ENCODE results near the gene TDRD9. TPM values are rescaled to one million over a fixed set of nuclear protein-coding genes. Genes with fewer than 3 reads are reported as not detected.

Gene TDRD9
- total RNA-seq, 1 experiment from 2014 or later, result 0.07 TPM

DNA sequence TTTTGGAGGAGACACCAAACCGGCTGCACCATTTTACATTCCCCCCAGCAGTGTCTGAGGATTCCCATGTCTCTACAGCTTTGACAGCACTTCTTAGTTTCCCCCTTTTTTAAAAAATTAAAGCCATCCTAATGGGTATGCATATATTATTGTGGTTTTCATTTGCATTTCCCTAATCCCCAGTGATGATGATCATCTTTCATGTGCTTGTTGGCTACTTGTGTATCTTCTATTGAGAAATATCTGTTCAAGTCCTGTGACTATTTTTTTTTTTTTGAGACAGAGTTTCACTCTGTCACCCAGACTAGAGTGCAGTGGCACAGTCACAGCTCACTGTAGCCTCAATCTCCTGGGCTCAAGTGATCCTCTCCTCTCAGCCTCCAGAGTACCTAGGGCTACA lies 134.0 kb downstream of the TDRD9 start:
- H3K36me3 ChIP-seq (ENCODE audit: low read depth, low read length), result no peaks in the 10 kb centered on the region
- no TSS peak for BruUV-seq (replicated peaks)
- no peaks in the 10 kb centered on the region for H3K79me2 ChIP-seq (ENCODE audit: low read length)
- H3K4me1 ChIP-seq (ENCODE audit: insufficient read depth, low read length), result no peaks in the 10 kb centered on the region
- DNase-seq, result no peak
- H2AFZ ChIP-seq (ENCODE audit: low read length), result no peak overlapping the region
- TF ChIP-seq, protein P1, sequence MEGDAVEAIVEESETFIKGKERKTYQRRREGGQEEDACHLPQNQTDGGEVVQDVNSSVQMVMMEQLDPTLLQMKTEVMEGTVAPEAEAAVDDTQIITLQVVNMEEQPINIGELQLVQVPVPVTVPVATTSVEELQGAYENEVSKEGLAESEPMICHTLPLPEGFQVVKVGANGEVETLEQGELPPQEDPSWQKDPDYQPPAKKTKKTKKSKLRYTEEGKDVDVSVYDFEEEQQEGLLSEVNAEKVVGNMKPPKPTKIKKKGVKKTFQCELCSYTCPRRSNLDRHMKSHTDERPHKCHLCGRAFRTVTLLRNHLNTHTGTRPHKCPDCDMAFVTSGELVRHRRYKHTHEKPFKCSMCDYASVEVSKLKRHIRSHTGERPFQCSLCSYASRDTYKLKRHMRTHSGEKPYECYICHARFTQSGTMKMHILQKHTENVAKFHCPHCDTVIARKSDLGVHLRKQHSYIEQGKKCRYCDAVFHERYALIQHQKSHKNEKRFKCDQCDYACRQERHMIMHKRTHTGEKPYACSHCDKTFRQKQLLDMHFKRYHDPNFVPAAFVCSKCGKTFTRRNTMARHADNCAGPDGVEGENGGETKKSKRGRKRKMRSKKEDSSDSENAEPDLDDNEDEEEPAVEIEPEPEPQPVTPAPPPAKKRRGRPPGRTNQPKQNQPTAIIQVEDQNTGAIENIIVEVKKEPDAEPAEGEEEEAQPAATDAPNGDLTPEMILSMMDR (conservative IDR thresholded peaks at IDR 0.05; ENCODE audit: low read depth, low read length), result no peak
- no peak overlapping the region for H3K4me2 ChIP-seq (ENCODE audit: low read length)
- no peaks in the 10 kb centered on the region for H3F3A ChIP-seq (ENCODE audit: low read length, unreplicated experiment)
- no peaks in the 10 kb centered on the region for H3K9me3 ChIP-seq (ENCODE audit: low read length)
- intact Hi-C loops (cut with micrococcal nuclease), result no loop called here
- ATAC-seq, result no peak
- no peak overlapping the region for H3K4me3 ChIP-seq (ENCODE audit: low read length)
- H3K9me2 ChIP-seq (replicated peaks; ENCODE audit: low read length), result no peaks in the 10 kb centered on the region
- ChIA-PET CTCF (no interaction called here), POLR2A (ENCODE audit: unreplicated experiment) (no interaction called here)
- H3K27me3 ChIP-seq (ENCODE audit: low read length), result peaks cover 18% of the 10 kb centered on the region; the same call in 1 of the 2 replicates
- no peak overlapping the region for H3K27ac ChIP-seq (ENCODE audit: low read length)
- H3K9ac ChIP-seq (ENCODE audit: low read length), result no peak overlapping the region
- H4K20me1 ChIP-seq (ENCODE audit: low read length), result no peaks in the 10 kb centered on the region

- Histone ChIP-seq H2AFZ (ENCODE audit: low read length) (no peak overlapping the region), H3K4me3 (ENCODE audit: low read length) (no peak overlapping the region), H3K4me2 (ENCODE audit: low read length) (no peak overlapping the region), H3K79me2 (ENCODE audit: low read length) (no peaks in the 10 kb centered on the region), H3K9ac (ENCODE audit: low read length) (no peak overlapping the region), H3K4me1 (ENCODE audit: insufficient read depth, low read length) (no peaks in the 10 kb centered on the region), H3K36me3 (ENCODE audit: low read depth, low read length) (no peaks in the 10 kb centered on the region), H3K27ac (ENCODE audit: low read length) (no peak overlapping the region), H3F3A (ENCODE audit: low read length, unreplicated experiment) (no peaks in the 10 kb centered on the region), H3K27me3 (ENCODE audit: low read length) (peaks cover 8% of the 10 kb centered on the region; the same call in 1 of the 2 replicates), H3K9me2 (replicated peaks; ENCODE audit: low read length) (no peaks in the 10 kb centered on the region), H3K9me3 (ENCODE audit: low read length) (no peaks in the 10 kb centered on the region), H4K20me1 (ENCODE audit: low read length) (no peaks in the 10 kb centered on the region)
- ChIA-PET CTCF (no interaction called here), POLR2A (ENCODE audit: unreplicated experiment) (no interaction called here)
- DNase-seq (no peak), ATAC-seq (no peak)
- intact Hi-C loops (cut with micrococcal nuclease), result no loop called here
- TF ChIP-seq EZH2phosphoT487 (IDR thresholded peaks at IDR 0.05; ENCODE audit: borderline replicate concordance, low read length), result no peak
- TF ChIP-seq, protein P1 (conservative IDR thresholded peaks at IDR 0.05; ENCODE audit: low read depth, low read length), result no peak
- no peak for TF ChIP-seq EZH2 (IDR thresholded peaks at IDR 0.05; ENCODE audit: low read length, unreplicated experiment)
- BruUV-seq (replicated peaks), result no TSS peak
Observed at GRCh38 chr14:104064003-104064402, 135.7 kb downstream of the TDRD9 start.

GRCh38 chr14:104066279-104066678 lies 138.0 kb downstream of the TDRD9 start:
- DNase-seq (no peak), ATAC-seq (no peak)
- no peak overlapping the region for H3K27ac ChIP-seq (ENCODE audit: low read length)
- no peaks in the 10 kb centered on the region for H3K9me2 ChIP-seq (replicated peaks; ENCODE audit: low read length)
- intact Hi-C loops (cut with micrococcal nuclease), result no loop called here
- CTCF ChIA-PET, result no interaction called here
- no peaks in the 10 kb centered on the region for H3K4me1 ChIP-seq (ENCODE audit: insufficient read depth, low read length)
- no peak overlapping the region for H3K4me2 ChIP-seq (ENCODE audit: low read length)
- no peaks in the 10 kb centered on the region for H3F3A ChIP-seq (ENCODE audit: low read length, unreplicated experiment)
- TF ChIP-seq, protein P1 (conservative IDR thresholded peaks at IDR 0.05; ENCODE audit: low read depth, low read length), result no peak
- TF ChIP-seq EZH2phosphoT487 (IDR thresholded peaks at IDR 0.05; ENCODE audit: borderline replicate concordance, low read length) (no peak), EZH2 (IDR thresholded peaks at IDR 0.05; ENCODE audit: low read length, unreplicated experiment) (no peak)
- POLR2A ChIA-PET (ENCODE audit: unreplicated experiment), result no interaction called here
- H4K20me1 ChIP-seq (ENCODE audit: low read length), result no peaks in the 10 kb centered on the region
- no peak overlapping the region for H3K9ac ChIP-seq (ENCODE audit: low read length)
- H3K36me3 ChIP-seq (ENCODE audit: low read depth, low read length), result no peaks in the 10 kb centered on the region
- H3K79me2 ChIP-seq (ENCODE audit: low read length), result no peaks in the 10 kb centered on the region
- no peaks in the 10 kb centered on the region for H3K9me3 ChIP-seq (ENCODE audit: low read length)
- H2AFZ ChIP-seq (ENCODE audit: low read length), result no peak overlapping the region
- no peak overlapping the region for H3K4me3 ChIP-seq (ENCODE audit: low read length)
- BruUV-seq (replicated peaks), result no TSS peak
- H3K27me3 ChIP-seq (ENCODE audit: low read length), result peaks cover 8% of the 10 kb centered on the region; the same call in 1 of the 2 replicates
